Mesothelial cell of epicardium (in vitro differentiated cells): ENCODE measurements around the gene TSHZ1. TPM values are rescaled to one million over a fixed set of nuclear protein-coding genes. Genes with fewer than 3 reads are reported as not detected.

Experiments used
- DNase-seq, 2 experiments: peaks; one replicate each; pipeline ENCODE4 v3.0.0; 2021; ENCODE audit warnings: low spot score in 2 of 2; ENCODE audit not compliant: unreplicated experiment in 2 of 2
- H3K27ac Mint-ChIP-seq: 2 replicates; pipeline ENCODE4 v1.8.0; 2021; ENCODE audit warnings: mixed read lengths
- H3K27me3 Mint-ChIP-seq: 2 replicates; pipeline ENCODE4 v1.8.0; 2021; ENCODE audit warnings: low read depth, mixed read lengths
- H3K36me3 Mint-ChIP-seq: 2 replicates; pipeline ENCODE4 v1.8.0; 2021; ENCODE audit warnings: mixed read lengths
- H3K4me1 Mint-ChIP-seq: 2 replicates; pipeline ENCODE4 v1.8.0; 2021; ENCODE audit warnings: mixed read lengths
- H3K4me3 Mint-ChIP-seq: 2 replicates; pipeline ENCODE4 v1.8.0; 2021; ENCODE audit warnings: mild to moderate bottlenecking, moderate library complexity, mixed read lengths
- H3K9me3 Mint-ChIP-seq: 2 replicates; pipeline ENCODE4 v1.8.0; 2021; ENCODE audit warnings: mixed read lengths
- total RNA-seq: library from RNA; stranded (reverse); gene quantifications from 3 replicates; pipeline ENCODE4 v1.2.1, GENCODE V29; 2021
- TF ChIP-seq, protein P1 (sequence below): fragments of 200-600 bp; sonication (generic); IDR thresholded peaks from one replicate; pipeline ENCODE4 v1.5.0; 2021; ENCODE audit warnings: antibody characterized with exemption; ENCODE audit not compliant: unreplicated experiment

TSHZ1 gene
- total RNA-seq, 1 donor from 2014 or later, result 48.6 TPM

DNA sequence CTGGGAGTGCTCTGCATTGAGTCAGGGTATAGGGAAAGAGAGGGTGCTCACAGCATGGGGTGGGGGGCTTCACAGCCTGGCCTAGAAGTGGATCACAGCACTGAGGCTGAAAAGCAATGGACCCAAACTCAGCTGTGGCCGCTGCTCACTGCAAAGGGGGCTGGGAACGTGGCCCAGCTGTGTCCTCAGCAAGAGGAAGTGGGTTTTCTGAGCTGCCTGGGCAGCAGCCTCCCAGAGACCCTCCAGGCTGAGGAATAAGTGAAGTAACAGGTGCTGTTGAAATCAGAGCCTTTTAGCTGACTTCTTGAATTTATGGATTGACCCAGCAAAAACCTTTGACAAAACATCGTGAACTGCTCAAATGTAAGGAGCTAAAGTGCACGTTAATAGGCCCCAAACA lies 36.9 kb upstream of the TSHZ1 start:
- peaks cover 3% of the 10 kb centered on the region for H3K27me3 Mint-ChIP-seq
- no peaks in the 10 kb centered on the region for H3K36me3 Mint-ChIP-seq
- DNase-seq, result no peak
- H3K4me3 Mint-ChIP-seq, result no peak overlapping the region
- H3K4me1 Mint-ChIP-seq, result peaks cover under 1% of the 10 kb centered on the region
- TF ChIP-seq, protein P1, sequence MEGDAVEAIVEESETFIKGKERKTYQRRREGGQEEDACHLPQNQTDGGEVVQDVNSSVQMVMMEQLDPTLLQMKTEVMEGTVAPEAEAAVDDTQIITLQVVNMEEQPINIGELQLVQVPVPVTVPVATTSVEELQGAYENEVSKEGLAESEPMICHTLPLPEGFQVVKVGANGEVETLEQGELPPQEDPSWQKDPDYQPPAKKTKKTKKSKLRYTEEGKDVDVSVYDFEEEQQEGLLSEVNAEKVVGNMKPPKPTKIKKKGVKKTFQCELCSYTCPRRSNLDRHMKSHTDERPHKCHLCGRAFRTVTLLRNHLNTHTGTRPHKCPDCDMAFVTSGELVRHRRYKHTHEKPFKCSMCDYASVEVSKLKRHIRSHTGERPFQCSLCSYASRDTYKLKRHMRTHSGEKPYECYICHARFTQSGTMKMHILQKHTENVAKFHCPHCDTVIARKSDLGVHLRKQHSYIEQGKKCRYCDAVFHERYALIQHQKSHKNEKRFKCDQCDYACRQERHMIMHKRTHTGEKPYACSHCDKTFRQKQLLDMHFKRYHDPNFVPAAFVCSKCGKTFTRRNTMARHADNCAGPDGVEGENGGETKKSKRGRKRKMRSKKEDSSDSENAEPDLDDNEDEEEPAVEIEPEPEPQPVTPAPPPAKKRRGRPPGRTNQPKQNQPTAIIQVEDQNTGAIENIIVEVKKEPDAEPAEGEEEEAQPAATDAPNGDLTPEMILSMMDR, result no peak
- H3K27ac Mint-ChIP-seq, result no peak overlapping the region
- H3K9me3 Mint-ChIP-seq, result no peaks in the 10 kb centered on the region

GRCh38 chr18:75176849-75177248 lies 33.7 kb upstream of the TSHZ1 start:
- Mint-ChIP-seq H3K4me1 (no peaks in the 10 kb centered on the region), H3K36me3 (peaks cover 1% of the 10 kb centered on the region), H3K9me3 (peaks cover 9% of the 10 kb centered on the region), H3K4me3 (no peak overlapping the region), H3K27ac (no peak overlapping the region), H3K27me3 (peaks cover 3% of the 10 kb centered on the region)
- no peak for DNase-seq
- TF ChIP-seq, protein P1, result no peak

- DNase-seq, result no peak
- TF ChIP-seq, protein P1, result no peak
- Mint-ChIP-seq H3K36me3 (peaks cover 5% of the 10 kb centered on the region), H3K4me1 (no peaks in the 10 kb centered on the region), H3K4me3 (no peak overlapping the region), H3K9me3 (peaks cover 15% of the 10 kb centered on the region), H3K27ac (no peak overlapping the region), H3K27me3 (no peaks in the 10 kb centered on the region)
These were observed 32.2 kb upstream of the TSHZ1 start for GRCh38 chr18:75178376-75178775.

- TF ChIP-seq, protein P1, result no peak
- Mint-ChIP-seq H3K36me3 (peaks cover 5% of the 10 kb centered on the region), H3K9me3 (peaks cover 15% of the 10 kb centered on the region), H3K27me3 (no peaks in the 10 kb centered on the region), H3K4me3 (no peak overlapping the region), H3K27ac (no peak overlapping the region), H3K4me1 (no peaks in the 10 kb centered on the region)
- no peak for DNase-seq
These were observed 30.6 kb upstream of the TSHZ1 start for GRCh38 chr18:75179819-75180600.

DNA sequence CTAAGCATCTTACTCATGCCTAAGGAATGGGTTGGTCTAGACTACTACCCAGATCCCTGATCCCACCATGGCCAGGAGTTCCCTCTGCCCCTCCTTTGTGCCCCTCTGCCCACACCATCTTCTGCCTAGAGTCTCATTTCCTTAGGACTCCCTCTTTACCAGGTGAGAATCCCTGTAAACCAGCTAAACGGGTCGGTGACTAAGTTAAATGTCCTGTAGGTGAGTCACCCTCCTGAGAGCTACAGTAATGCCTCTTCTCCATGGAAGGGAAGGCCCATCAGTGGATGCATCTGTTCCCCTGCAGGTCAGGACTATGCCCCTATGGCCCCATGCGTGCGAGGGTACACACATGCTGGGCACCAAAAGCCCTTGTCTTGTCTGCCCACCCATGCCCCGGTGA lies 27.1 kb upstream of the TSHZ1 start:
- Mint-ChIP-seq H3K9me3 (peaks cover 15% of the 10 kb centered on the region), H3K4me1 (no peaks in the 10 kb centered on the region), H3K36me3 (peaks cover 5% of the 10 kb centered on the region), H3K4me3 (no peak overlapping the region), H3K27ac (no peak overlapping the region), H3K27me3 (no peaks in the 10 kb centered on the region)
- DNase-seq, result no peak
- TF ChIP-seq, protein P1, result no peak
